Chondrocyte (in vitro differentiated cells): ENCODE data around the gene PPP6R2. TPM values are rescaled to one million over a fixed set of nuclear protein-coding genes. Genes with fewer than 3 reads are reported as not detected.

Source experiments
- DNase-seq: peaks from one replicate; pipeline ENCODE4 v3.0.0; 2021; ENCODE audit warnings: mixed read lengths, low spot score
- H3K27ac Mint-ChIP-seq: one replicate; pipeline ENCODE4 v1.8.0; 2021; ENCODE audit warnings: mild to moderate bottlenecking, moderate library complexity, mixed read lengths; ENCODE audit not compliant: unreplicated experiment
- H3K27me3 Mint-ChIP-seq: 2 replicates; pipeline ENCODE4 v1.8.0; 2021; ENCODE audit warnings: low read depth, mixed read lengths
- H3K36me3 Mint-ChIP-seq: 2 replicates; pipeline ENCODE4 v1.8.0; 2021; ENCODE audit warnings: low read depth, mixed read lengths
- H3K4me1 Mint-ChIP-seq: 2 replicates; pipeline ENCODE4 v1.8.0; 2021; ENCODE audit warnings: low read depth, mild to moderate bottlenecking, mixed read lengths
- H3K4me3 Mint-ChIP-seq: one replicate; pipeline ENCODE4 v1.8.0; 2021; ENCODE audit warnings: mild to moderate bottlenecking, moderate library complexity, mixed read lengths; ENCODE audit not compliant: unreplicated experiment
- H3K9me3 Mint-ChIP-seq: 2 replicates; pipeline ENCODE4 v1.8.0; 2021; ENCODE audit warnings: low read depth, mixed read lengths
- total RNA-seq: library from RNA; stranded (reverse); gene quantifications from 3 replicates; pipeline ENCODE4 v1.2.1, GENCODE V29; 2021
- TF ChIP-seq, protein P1 (sequence below): fragments of 200-600 bp; sonication (generic); IDR thresholded peaks from 2 replicates; pipeline ENCODE4 v1.5.0; 2021; ENCODE audit warnings: antibody characterized with exemption, mild to moderate bottlenecking, moderate library complexity

PPP6R2 gene
- total RNA-seq, 1 donor from 2014 or later, result 47.1 TPM

DNA sequence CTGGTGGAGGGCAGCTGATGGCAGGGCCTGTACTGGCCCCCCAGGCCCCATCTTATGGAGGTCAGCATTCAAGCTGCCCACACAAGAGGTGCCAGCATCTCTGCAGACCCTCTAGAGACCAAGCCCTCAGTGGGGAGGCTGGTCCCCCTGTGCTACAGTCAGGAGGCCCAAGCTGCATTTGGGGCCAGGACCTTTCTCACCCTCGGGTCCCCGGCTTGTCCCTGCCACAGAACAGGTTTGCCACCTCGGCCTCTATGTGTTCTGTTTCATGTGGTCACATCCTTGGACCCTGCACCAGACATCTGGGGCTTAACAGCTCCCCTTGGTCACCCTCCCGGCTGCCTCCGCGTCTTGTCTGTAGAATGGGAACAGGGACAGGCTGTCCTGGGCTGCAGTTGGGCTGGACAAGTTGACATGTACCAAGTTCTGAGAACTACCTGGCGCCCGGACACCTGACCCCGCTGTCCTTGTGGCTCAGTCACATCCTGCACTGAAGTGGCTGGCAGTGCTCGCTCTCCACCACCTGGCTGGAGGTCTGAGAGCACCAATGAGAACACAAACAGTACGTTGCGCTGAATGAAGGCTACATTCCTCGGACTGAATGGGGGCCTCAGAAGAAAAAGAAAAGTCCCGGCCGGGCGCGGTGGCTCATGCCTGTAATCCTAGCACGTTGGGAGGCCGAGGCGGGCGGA is 33.0 kb upstream of the PPP6R2 start:
- no peak overlapping the region for H3K4me3 Mint-ChIP-seq

DNA sequence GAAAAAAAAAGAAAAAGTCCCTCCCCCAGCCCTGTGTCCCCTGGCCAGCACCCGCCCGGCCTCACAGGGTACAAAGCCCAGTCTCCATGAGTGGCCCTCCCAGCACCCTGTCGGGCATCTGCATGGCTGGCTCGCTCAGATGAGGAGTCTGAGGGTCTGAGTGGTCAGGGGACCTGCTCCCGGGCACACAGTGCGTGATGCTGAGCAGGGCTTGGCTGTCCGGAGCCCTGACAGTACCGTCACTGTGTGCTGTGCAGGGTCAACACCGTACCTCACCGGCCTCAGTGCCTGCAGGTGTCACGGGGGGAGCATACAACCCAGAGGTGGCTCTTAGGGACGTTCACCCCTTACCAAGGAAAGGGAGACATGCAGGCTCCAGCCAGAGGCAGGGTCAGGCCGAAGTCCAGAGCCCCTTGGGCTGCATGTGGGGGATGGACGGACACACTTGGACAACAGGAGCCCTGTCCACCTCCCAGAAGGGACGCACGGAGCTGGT is 32.1 kb upstream of the PPP6R2 start:
- Mint-ChIP-seq H3K27ac (no peak overlapping the region), H3K27me3 (no peaks in the 10 kb centered on the region), H3K36me3 (no peaks in the 10 kb centered on the region), H3K4me1 (peaks cover 17% of the 10 kb centered on the region), H3K9me3 (no peaks in the 10 kb centered on the region), H3K4me3 (no peak overlapping the region)
- DNase-seq, result no peak
- TF ChIP-seq, protein P1, sequence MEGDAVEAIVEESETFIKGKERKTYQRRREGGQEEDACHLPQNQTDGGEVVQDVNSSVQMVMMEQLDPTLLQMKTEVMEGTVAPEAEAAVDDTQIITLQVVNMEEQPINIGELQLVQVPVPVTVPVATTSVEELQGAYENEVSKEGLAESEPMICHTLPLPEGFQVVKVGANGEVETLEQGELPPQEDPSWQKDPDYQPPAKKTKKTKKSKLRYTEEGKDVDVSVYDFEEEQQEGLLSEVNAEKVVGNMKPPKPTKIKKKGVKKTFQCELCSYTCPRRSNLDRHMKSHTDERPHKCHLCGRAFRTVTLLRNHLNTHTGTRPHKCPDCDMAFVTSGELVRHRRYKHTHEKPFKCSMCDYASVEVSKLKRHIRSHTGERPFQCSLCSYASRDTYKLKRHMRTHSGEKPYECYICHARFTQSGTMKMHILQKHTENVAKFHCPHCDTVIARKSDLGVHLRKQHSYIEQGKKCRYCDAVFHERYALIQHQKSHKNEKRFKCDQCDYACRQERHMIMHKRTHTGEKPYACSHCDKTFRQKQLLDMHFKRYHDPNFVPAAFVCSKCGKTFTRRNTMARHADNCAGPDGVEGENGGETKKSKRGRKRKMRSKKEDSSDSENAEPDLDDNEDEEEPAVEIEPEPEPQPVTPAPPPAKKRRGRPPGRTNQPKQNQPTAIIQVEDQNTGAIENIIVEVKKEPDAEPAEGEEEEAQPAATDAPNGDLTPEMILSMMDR, result no peak

More for the DNA sequence above, 33.0 kb upstream of the PPP6R2 start:
- DNase-seq, result no peak
- Mint-ChIP-seq H3K36me3 (no peaks in the 10 kb centered on the region), H3K4me1 (peaks cover 24% of the 10 kb centered on the region), H3K9me3 (no peaks in the 10 kb centered on the region), H3K27me3 (no peaks in the 10 kb centered on the region), H3K27ac (no peak overlapping the region)
- TF ChIP-seq, protein P1, result no peak

DNA sequence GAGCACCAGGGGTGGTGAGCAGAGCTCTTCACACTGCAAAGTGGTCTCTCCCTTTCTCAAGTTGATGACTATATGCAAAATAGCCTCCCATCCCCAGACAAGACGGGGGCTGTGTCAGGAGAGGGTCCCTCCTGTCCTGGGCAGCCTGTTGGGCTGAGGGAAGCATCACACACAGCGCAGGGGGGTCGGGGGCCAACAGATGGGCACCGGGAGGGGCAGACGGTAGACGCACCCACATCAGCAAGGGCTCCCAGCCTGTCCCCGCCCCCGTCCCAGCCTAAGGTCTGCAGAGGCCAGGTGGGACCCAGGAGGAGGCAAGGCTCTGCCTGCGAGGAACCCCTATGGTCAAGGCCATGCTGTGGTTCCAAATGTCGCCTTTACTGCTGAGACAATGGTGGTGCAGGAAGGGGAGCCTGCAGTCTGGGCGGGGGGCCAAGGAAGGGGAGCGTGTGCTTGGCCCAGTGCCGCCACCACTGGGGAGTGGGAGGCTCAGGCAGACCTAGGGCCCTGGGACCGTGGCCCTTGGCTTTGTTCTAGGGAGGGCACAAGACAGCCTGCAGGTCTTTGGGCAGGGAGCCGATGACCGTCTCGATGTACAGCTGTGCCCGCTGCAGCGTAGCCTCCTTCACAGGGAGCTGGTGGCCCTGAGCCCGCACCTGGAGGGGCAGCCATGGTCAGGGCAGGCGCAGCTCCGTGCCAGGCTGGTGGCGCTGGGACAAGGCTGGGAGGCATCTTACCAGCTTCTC is 31.3 kb upstream of the PPP6R2 start:
- Mint-ChIP-seq H3K27me3 (no peaks in the 10 kb centered on the region), H3K27ac (no peak overlapping the region), H3K36me3 (no peaks in the 10 kb centered on the region), H3K4me1 (peaks cover 16% of the 10 kb centered on the region), H3K9me3 (no peaks in the 10 kb centered on the region), H3K4me3 (no peak overlapping the region)
- TF ChIP-seq, protein P1, result no peak
- DNase-seq, result no peak

DNA sequence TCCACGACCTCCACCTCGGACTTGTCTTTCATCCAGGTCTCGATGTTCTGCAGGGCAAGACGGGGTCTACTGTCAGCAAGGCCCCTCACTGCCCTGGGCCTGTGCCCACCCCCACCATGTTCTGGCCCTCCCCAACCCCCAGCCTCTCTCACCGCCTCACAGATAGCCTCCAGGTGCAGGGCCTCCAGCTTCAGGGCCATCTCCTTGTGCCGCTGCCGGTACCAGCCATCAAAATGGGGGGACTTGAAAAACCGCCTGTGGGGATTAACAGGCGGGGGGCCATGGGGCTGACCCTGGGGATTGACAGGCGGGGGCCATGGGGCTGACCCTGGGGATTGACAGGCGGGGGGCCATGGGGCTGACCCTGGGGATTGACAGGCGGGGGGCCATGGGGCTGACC is 30.8 kb upstream of the PPP6R2 start:
- Mint-ChIP-seq H3K27me3 (no peaks in the 10 kb centered on the region), H3K36me3 (no peaks in the 10 kb centered on the region), H3K4me1 (peaks cover 16% of the 10 kb centered on the region), H3K27ac (no peak overlapping the region), H3K4me3 (no peak overlapping the region), H3K9me3 (no peaks in the 10 kb centered on the region)
- TF ChIP-seq, protein P1, result no peak
- DNase-seq, result no peak

DNA sequence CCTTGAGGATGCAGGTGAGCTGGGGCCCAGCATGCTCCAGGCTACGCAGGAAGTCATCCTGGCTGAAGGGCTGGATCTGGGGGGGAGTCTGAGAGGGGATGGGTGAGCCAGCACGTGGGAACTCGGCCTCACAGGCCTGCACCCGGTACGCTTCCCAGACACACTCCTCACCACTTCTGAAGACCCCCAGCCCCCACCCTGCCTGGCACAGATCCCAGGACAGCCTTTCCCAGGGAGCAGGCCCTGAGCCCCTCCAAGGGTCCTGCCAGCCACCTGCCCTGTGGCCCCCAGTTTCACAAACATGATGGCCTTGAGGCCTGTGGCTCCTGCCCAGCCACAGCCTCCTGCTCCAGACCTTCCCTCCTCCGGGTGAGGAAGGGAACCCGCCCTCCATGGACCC is 30.1 kb upstream of the PPP6R2 start:
- Mint-ChIP-seq H3K27me3 (no peaks in the 10 kb centered on the region), H3K4me1 (peaks cover 16% of the 10 kb centered on the region)

More for the DNA sequence above, 30.1 kb upstream of the PPP6R2 start:
- Mint-ChIP-seq H3K4me3 (no peak overlapping the region), H3K27ac (no peak overlapping the region), H3K9me3 (no peaks in the 10 kb centered on the region), H3K36me3 (no peaks in the 10 kb centered on the region)
- no peak for DNase-seq
- TF ChIP-seq, protein P1, result no peak
